OCI-LY7 (cell line): Measurements from ENCODE around the gene AKT3.

Source experiments
- CTCF ChIP-seq: fragments of 200-600 bp; sonication (generic); conservative IDR thresholded peaks from 2 replicates; pipeline ENCODE4 v1.5.1; 2014; ENCODE audit warnings: mild to moderate bottlenecking, antibody characterized with exemption, low read length, moderate library complexity, mixed read lengths
- EZH2phosphoT487 ChIP-seq: fragments of 200-600 bp; sonication (generic); IDR thresholded peaks from 2 replicates; pipeline ENCODE4 v1.6.1; 2018; ENCODE audit warnings: low read depth, borderline replicate concordance, mild to moderate bottlenecking, mixed run types, antibody characterized with exemption, low read length, moderate library complexity, mixed read lengths

DNA sequence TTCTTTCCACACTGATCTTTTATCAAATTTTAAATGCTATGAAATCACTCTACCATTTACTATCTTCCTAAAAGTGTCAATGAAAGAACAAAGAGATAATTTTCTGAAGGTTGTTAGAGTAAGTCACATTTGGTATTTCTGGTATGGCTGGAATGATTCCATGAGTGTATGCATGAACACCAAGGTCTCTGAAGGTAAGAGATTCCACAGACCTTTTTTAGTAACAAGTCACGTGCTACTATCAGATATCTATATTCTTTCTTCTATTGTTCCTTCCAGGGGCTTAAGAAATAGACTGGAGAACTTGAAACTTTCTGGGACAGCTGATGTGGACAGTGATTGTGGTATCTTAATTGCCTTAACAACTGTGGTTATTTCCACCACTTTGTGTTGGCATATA is 329.2 kb downstream of the AKT3 start:
- no peak for TF ChIP-seq CTCF
- TF ChIP-seq EZH2phosphoT487: no peak
